Uterus (tissue), 2 donors: ENCODE data around the gene UBE4A.

Experiments
- CTCF ChIP-seq, 4 experiments: fragments of 200-600 bp in 2 of 4; fragments of 450-650 bp in 2 of 4; sonication (generic) in 2 of 4; IDR thresholded peaks; one replicate each; pipeline ENCODE4 v1.5.1; 2016 to 2019; ENCODE audit warnings: antibody characterized with exemption in 4 of 4, mild to moderate bottlenecking in 2 of 4, moderate library complexity in 1 of 4
- POLR2A ChIP-seq, 2 donors: fragments of 450-650 bp; IDR thresholded peaks; one replicate each; pipeline ENCODE4 v1.6.1; 2016; ENCODE audit warnings: antibody characterized with exemption in 2 of 2, mild to moderate bottlenecking in 1 of 2, moderate library complexity in 1 of 2

DNA sequence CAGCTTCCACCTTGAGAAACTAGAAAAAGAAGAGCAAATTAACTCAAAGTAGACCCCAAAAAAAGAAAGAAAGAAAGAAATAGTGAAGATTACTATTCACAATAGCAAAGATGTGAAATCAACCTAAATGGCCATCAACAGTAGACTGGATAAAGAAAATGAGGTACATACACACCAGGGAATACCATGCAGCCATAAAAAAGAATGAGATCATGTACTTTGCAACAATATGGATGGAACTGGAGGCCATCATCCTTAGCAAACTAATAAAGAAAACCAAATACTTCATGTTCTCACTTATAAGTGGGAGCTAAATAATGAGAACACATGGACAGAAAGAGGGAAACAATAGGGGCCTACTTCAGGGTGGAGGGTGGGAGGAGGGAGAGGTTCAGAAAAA lies 30.7 kb upstream of the UBE4A start:
- TF ChIP-seq CTCF (IDR thresholded peaks at IDR 0.05) (no peak), POLR2A (IDR thresholded peaks at IDR 0.05) (no peak)
